ENCODE data around the gene MVP. TPM values are rescaled to one million over a fixed set of nuclear protein-coding genes. Genes with fewer than 3 reads are reported as not detected.

Gene MVP
- total RNA-seq, 1 experiment from 2014 or later: 164 TPM

DNA sequence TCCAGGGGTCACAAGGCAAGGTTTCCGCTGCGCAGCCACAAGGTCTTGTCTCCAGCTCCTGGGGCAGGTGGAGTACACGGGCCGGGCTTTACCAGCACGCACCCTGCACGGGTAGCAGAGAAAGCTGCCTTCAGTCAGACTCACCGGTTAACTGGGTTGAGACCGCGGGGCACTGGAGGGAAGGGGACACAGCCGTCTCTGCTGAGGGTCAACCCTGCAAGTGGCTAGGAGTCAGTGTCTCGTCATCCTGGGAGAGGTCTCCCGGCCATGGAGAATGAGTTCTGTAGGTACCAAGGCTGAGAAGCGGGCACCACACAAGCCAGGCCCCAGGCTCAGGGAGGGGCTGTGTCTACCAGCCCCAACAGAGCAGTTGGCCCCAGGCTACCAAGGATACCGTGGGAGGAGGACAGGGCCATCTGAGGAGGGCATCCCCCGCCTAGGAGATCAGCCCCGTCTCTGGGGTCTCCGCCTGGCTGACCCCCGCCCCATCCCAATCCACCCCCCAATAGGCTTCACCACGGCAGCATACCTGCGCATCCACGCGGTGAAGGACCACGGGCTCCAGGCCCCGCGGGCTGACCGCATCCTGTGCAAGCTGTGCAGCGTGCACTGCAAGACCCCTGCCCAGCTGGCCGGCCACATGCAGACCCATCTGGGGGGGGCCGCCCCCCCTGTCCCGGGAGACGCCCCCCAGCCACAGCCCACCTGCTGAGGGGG lies 11.1 kb upstream of the MVP start:
- intact Hi-C loops (cut with micrococcal nuclease; ENCODE audit: unreplicated experiment): no loop called here

DNA sequence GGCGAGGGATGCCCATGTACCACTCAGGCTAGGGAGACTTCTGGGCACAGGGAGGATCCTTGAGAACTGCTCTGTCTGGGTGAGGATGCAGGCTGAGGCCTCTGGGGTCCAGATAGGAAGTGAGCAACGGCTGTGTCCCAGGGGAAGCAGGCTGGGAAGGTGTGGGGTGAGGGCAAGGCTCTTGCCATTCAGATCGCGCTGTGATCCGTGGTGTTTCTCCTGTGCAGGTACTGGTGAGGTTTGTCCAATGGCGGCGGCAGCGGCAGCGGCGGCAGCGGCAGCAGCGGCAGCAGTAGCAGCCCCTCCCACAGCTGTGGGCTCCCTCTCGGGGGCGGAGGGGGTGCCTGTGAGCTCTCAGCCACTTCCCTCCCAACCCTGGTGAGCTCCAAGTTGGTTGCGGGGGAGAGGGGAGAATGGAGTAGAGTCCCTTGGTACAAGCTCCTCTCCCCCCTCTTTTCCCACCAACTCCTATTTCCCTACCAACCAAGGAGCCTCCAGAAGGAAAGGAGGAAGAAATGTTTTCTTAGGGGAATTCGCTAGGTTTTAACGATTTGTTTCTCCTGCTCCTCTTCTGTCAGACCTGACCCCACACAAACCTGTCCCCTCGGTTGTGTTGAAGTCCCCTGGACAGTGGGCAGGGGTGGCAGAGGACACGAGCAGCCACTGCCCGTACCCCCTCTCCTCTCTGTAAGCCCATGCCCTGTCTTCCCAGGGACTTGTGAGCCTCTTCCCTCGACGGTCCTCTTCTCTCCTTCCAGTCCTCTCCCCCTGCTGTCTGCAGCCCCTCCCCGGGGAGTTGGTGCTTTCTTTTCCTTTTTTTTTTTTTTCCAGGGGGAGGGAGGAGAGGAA lies 10.2 kb upstream of the MVP start:
- peaks cover 29% of the 10 kb centered on the region for H3K4me1 Mint-ChIP-seq (ENCODE audit: low read depth, unreplicated experiment)
- DNase-seq: no peak
- H3K4me3 Mint-ChIP-seq (ENCODE audit: low read depth, unreplicated experiment): no peak overlapping the region
- CTCF ChIA-PET: interaction anchor here (0.8 kb wide), 1 partner anchor 883 kb away, joined by 3 read pairs; no protein-coding TSS in a partner anchor
- intact Hi-C loops (cut with micrococcal nuclease; ENCODE audit: unreplicated experiment): loop anchor here (10.0 kb wide), 1 partner anchor 105 kb away; no protein-coding TSS in a partner anchor
- H3K27ac Mint-ChIP-seq (ENCODE audit: unreplicated experiment): peak overlapping the region; percentile 28
- TF ChIP-seq, protein P1, sequence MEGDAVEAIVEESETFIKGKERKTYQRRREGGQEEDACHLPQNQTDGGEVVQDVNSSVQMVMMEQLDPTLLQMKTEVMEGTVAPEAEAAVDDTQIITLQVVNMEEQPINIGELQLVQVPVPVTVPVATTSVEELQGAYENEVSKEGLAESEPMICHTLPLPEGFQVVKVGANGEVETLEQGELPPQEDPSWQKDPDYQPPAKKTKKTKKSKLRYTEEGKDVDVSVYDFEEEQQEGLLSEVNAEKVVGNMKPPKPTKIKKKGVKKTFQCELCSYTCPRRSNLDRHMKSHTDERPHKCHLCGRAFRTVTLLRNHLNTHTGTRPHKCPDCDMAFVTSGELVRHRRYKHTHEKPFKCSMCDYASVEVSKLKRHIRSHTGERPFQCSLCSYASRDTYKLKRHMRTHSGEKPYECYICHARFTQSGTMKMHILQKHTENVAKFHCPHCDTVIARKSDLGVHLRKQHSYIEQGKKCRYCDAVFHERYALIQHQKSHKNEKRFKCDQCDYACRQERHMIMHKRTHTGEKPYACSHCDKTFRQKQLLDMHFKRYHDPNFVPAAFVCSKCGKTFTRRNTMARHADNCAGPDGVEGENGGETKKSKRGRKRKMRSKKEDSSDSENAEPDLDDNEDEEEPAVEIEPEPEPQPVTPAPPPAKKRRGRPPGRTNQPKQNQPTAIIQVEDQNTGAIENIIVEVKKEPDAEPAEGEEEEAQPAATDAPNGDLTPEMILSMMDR (IDR thresholded peaks at IDR 0.05; ENCODE audit: unreplicated experiment): no peak
- H3K9me3 Mint-ChIP-seq (ENCODE audit: low read depth, unreplicated experiment): no peaks in the 10 kb centered on the region
- no TSS peak for BruUV-seq (replicated peaks)
- H3K27me3 Mint-ChIP-seq (ENCODE audit: unreplicated experiment): peaks cover 35% of the 10 kb centered on the region
- H3K36me3 Mint-ChIP-seq (ENCODE audit: insufficient read depth, unreplicated experiment): peaks cover 82% of the 10 kb centered on the region

More for the DNA sequence above, 11.1 kb upstream of the MVP start:
- no peak for DNase-seq
- H3K27ac Mint-ChIP-seq (ENCODE audit: unreplicated experiment): peak overlapping the region; percentile 96
- TF ChIP-seq, protein P1 (IDR thresholded peaks at IDR 0.05; ENCODE audit: unreplicated experiment): no peak
- H3K27me3 Mint-ChIP-seq (ENCODE audit: unreplicated experiment): peaks cover 26% of the 10 kb centered on the region
- no TSS peak for BruUV-seq (replicated peaks)
- H3K4me3 Mint-ChIP-seq (ENCODE audit: low read depth, unreplicated experiment): peak overlapping the region; percentile 72
- CTCF ChIA-PET: interaction anchor here (0.8 kb wide), 1 partner anchor 135 kb away, joined by 4 read pairs; no protein-coding TSS in a partner anchor
- H3K36me3 Mint-ChIP-seq (ENCODE audit: insufficient read depth, unreplicated experiment): peaks cover 82% of the 10 kb centered on the region
- peaks cover 29% of the 10 kb centered on the region for H3K4me1 Mint-ChIP-seq (ENCODE audit: low read depth, unreplicated experiment)
- H3K9me3 Mint-ChIP-seq (ENCODE audit: low read depth, unreplicated experiment): no peaks in the 10 kb centered on the region

DNA sequence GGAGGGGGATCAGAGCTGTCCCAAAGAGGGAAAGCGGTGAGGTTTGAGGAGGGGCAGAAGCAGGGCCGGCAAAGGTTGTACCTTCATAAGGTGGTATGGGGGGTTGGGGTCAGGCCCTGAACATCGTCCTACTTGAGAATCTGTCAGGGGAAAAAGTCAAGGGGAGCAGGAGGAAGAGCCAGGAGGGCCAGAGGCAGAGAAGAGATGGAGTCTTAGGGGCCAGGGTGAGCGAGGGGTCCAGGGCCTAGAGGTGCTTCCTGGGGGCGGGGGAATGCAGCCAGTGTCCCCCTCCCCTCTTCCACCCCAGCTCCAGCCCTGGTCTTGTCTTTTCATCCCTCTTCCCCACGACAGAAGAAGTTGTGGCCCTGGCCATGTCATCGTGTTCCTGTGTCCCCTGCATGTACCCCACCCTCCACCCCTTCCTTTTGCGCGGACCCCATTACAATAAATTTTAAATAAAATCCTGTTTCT lies 9.5 kb upstream of the MVP start:
- peak overlapping the region; percentile 81 for H3K4me3 Mint-ChIP-seq (ENCODE audit: low read depth, unreplicated experiment)
- H3K27me3 Mint-ChIP-seq (ENCODE audit: unreplicated experiment): peaks cover 39% of the 10 kb centered on the region
- intact Hi-C loops (cut with micrococcal nuclease; ENCODE audit: unreplicated experiment): loop anchor here (10.0 kb wide), 1 partner anchor 106 kb away; no protein-coding TSS in a partner anchor
- peak overlapping the region; percentile 28 for H3K27ac Mint-ChIP-seq (ENCODE audit: unreplicated experiment)
- TSS peak; percentile 54 for BruUV-seq (replicated peaks)
- H3K36me3 Mint-ChIP-seq (ENCODE audit: insufficient read depth, unreplicated experiment): peaks cover 82% of the 10 kb centered on the region
- no peaks in the 10 kb centered on the region for H3K9me3 Mint-ChIP-seq (ENCODE audit: low read depth, unreplicated experiment)
- peaks cover 32% of the 10 kb centered on the region for H3K4me1 Mint-ChIP-seq (ENCODE audit: low read depth, unreplicated experiment)
- DNase-seq: no peak
- CTCF ChIA-PET: interaction anchor here (0.5 kb wide), 1 partner anchor 12 kb away, joined by 4 read pairs; no protein-coding TSS in a partner anchor
- TF ChIP-seq, protein P1 (IDR thresholded peaks at IDR 0.05; ENCODE audit: unreplicated experiment): no peak

DNA sequence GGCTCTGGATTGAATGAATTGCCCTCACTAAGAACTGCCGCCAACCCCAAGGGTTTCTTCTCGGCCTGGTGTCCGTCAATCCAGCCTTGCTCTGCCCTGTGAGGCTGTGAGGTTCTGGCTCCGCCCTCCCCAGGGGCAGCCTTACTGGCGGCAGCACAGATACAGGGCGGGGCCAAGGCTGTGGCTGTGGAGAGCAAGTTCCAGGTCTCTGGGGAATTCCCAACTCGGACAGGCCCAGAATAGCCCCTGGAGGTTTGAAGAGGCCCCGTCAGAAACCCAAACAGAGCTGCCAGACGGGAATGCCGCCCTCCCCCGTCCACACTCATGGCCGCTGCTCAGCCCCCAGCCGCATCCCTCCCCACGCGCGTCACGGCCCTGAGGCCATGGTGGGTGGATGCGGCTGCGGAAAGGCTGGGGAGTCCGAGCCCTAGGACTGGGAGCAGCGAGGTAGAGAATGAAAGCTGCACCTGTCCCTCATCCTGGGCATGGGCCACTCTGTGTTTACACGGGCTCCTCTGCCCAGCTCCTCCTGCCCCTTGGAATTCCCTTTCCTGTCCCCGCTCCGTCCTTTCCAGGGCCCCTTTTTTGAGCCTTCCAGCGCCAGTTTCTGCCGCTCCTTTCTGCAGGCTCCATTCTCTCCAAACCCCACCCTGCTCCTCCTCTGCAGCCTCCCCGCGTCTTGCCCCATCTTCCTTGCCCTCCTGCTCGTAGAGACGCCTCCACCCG lies 8.9 kb upstream of the MVP start:
- H3K27me3 Mint-ChIP-seq (ENCODE audit: unreplicated experiment): peaks cover 39% of the 10 kb centered on the region
- intact Hi-C loops (cut with micrococcal nuclease; ENCODE audit: unreplicated experiment): loop anchor here (10.0 kb wide), 1 partner anchor 107 kb away; no protein-coding TSS in a partner anchor
- BruUV-seq (replicated peaks): no TSS peak
- H3K36me3 Mint-ChIP-seq (ENCODE audit: insufficient read depth, unreplicated experiment): peaks cover 85% of the 10 kb centered on the region
- H3K4me3 Mint-ChIP-seq (ENCODE audit: low read depth, unreplicated experiment): peak overlapping the region; percentile 81
- H3K9me3 Mint-ChIP-seq (ENCODE audit: low read depth, unreplicated experiment): no peaks in the 10 kb centered on the region
- peak; percentile 98 for DNase-seq
- TF ChIP-seq, protein P1 (IDR thresholded peaks at IDR 0.05; ENCODE audit: unreplicated experiment): no peak
- peak overlapping the region; percentile 28 for H3K27ac Mint-ChIP-seq (ENCODE audit: unreplicated experiment)
- H3K4me1 Mint-ChIP-seq (ENCODE audit: low read depth, unreplicated experiment): peaks cover 32% of the 10 kb centered on the region
- CTCF ChIA-PET: interaction anchor here (0.5 to 0.9 kb wide), 7 partner anchors 10 to 823 kb away, joined by 3 to 6 read pairs (median 4); partner anchors contain the start of gene KIF22
